HepG2 (cell line): Measurements from ENCODE around the gene CACNA1G. TPM values are rescaled to one million over a fixed set of nuclear protein-coding genes. Genes with fewer than 3 reads are reported as not detected.

Experiments used
- AKAP8 ChIP-seq: sonication (generic); formaldehyde crosslinking; IDR thresholded peaks from 2 replicates; pipeline ENCODE4 v1.5.1; 2020; ENCODE audit warnings: mild to moderate bottlenecking, missing genetic modification reagents
- BORCS8-MEF2B ChIP-seq: sonication (generic); formaldehyde crosslinking; IDR thresholded peaks from 2 replicates; pipeline ENCODE4 v1.8.0; 2022; ENCODE audit warnings: mild to moderate bottlenecking, missing genetic modification reagents
- DZIP1 ChIP-seq: sonication (generic); formaldehyde crosslinking; IDR thresholded peaks from 2 replicates; pipeline ENCODE4 v1.5.0; 2020; ENCODE audit warnings: mild to moderate bottlenecking, missing genetic modification reagents
- ESRRA ChIP-seq: sonication (generic); formaldehyde crosslinking; IDR thresholded peaks from 2 replicates; pipeline ENCODE4 v1.5.1; 2020; ENCODE audit warnings: mild to moderate bottlenecking, low read depth, missing genetic modification reagents
- HMGXB3 ChIP-seq: sonication (generic); formaldehyde crosslinking; IDR thresholded peaks from 2 replicates; pipeline ENCODE4 v1.4.0; 2020; ENCODE audit warnings: missing genetic modification reagents, borderline replicate concordance
- HOMEZ ChIP-seq: IDR thresholded peaks from 2 replicates; pipeline ENCODE4 v1.6.1; 2016; ENCODE audit warnings: low read depth
- KDM5B ChIP-seq: sonication (generic); formaldehyde crosslinking; IDR thresholded peaks from 2 replicates; pipeline ENCODE4 v1.4.0; 2020; ENCODE audit warnings: missing genetic modification reagents, mild to moderate bottlenecking, borderline replicate concordance
- MBNL3 ChIP-seq: fragments of 250-450 bp; sonication (Bioruptor Pico); conservative IDR thresholded peaks from 2 replicates; pipeline ENCODE4 v1.8.0; 2022; ENCODE audit warnings: mild to moderate bottlenecking, inconsistent platforms
- SRY ChIP-seq: sonication (generic); formaldehyde crosslinking; IDR thresholded peaks from 2 replicates; pipeline ENCODE4 v1.8.0; 2022; ENCODE audit warnings: mild to moderate bottlenecking, missing genetic modification reagents
- TFDP1 ChIP-seq: IDR thresholded peaks from 2 replicates; pipeline ENCODE4 v1.6.1; 2016; ENCODE audit warnings: missing compliant biosample characterization, missing genetic modification reagents, borderline replicate concordance
- ZMAT5 ChIP-seq: sonication (generic); formaldehyde crosslinking; IDR thresholded peaks from 2 replicates; pipeline ENCODE4 v1.5.0; 2020; ENCODE audit warnings: mild to moderate bottlenecking, low read depth, missing genetic modification reagents, borderline replicate concordance
- ZNF101 ChIP-seq: sonication (generic); formaldehyde crosslinking; IDR thresholded peaks from 2 replicates; pipeline ENCODE4 v1.4.0; 2020; ENCODE audit warnings: mild to moderate bottlenecking, low read depth, missing genetic modification reagents, borderline replicate concordance
- ZNF18 ChIP-seq: sonication (generic); formaldehyde crosslinking; IDR thresholded peaks from 2 replicates; pipeline ENCODE4 v1.8.0; 2022; ENCODE audit warnings: mild to moderate bottlenecking, missing genetic modification reagents; ENCODE audit not compliant: insufficient replicate concordance
- ZNF546 ChIP-seq: sonication (generic); formaldehyde crosslinking; conservative IDR thresholded peaks from 2 replicates; pipeline ENCODE4 v1.8.1; 2023; ENCODE audit warnings: mild to moderate bottlenecking, missing genetic modification reagents
- ZNF563 ChIP-seq: sonication (generic); formaldehyde crosslinking; IDR thresholded peaks from 2 replicates; pipeline ENCODE4 v1.8.0; 2022; ENCODE audit warnings: mild to moderate bottlenecking, moderate library complexity, missing genetic modification reagents
- ZNF580 ChIP-seq: IDR thresholded peaks from 2 replicates; pipeline ENCODE4 v1.6.1; 2016; ENCODE audit warnings: low read depth, borderline replicate concordance
- polyA plus RNA-seq, 8 experiments: library from polyadenylated mRNA; depleted of rRNA in 3 of 8; stranded (reverse) in 7 of 8; unstranded in 1 of 8; fragments of >200 nt; fragmentation: Illumina TruSeq in 4 of 8; extraction: Trizol in 4 of 8; gene quantifications; 2 replicates each; pipeline versions ENCODE4 v1.2.1 to v1.2.3, GENCODE V29; 2011 to 2016; ENCODE audit warnings: low read depth in 4 of 8, missing spikeins in 1 of 8, mixed read lengths in 1 of 8; ENCODE audit not compliant: insufficient read depth in 1 of 8
- total RNA-seq, 5 experiments: library from RNA; depleted of rRNA; stranded (reverse); fragments of >200 nt; fragmentation: Illumina TruSeq; extraction: Trizol; gene quantifications; 2 replicates each; pipeline ENCODE4 v1.2.3, GENCODE V29; 2016; ENCODE audit warnings: low read depth in 1 of 5

CACNA1G gene
- total and polyA plus RNA-seq, 2 of the 13 experiments (the other 11 are each of a cell fraction or from before 2014, with no cell fraction given), result 0.02 TPM; not detected in 1

GRCh38 chr17:50560185-50560824 is at the start of gene CACNA1G (continued):
- TF ChIP-seq ZNF18 (CRISPR knock-in tag) (no peak), KDM5B (CRISPR knock-in tag) (0 out of 2 replicates have a peak, but pooled peaks have one; percentile 8), AKAP8 (CRISPR knock-in tag) (no peak), ZNF101 (CRISPR knock-in tag) (no peak), BORCS8-MEF2B (CRISPR knock-in tag) (no peak), DZIP1 (no peak), ZMAT5 (no peak), HOMEZ (CRISPR knock-in tag) (0 out of 2 replicates have a peak, but pooled peaks have one; percentile 44), ESRRA (CRISPR knock-in tag) (no peak), ZNF580 (CRISPR knock-in tag) (no peak), TFDP1 (CRISPR knock-in tag) (peak; percentile 68; the same call in 1 of the 2 replicates), MBNL3 (CRISPR knock-in tag) (no peak), ZNF546 (CRISPR knock-in tag) (no peak), HMGXB3 (CRISPR knock-in tag) (no peak), SRY (no peak), ZNF563 (no peak)
